WTC11 (cell line): ENCODE measurements around the gene EPN3.

Experiments
- CTCF ChIP-seq: fragments of 200-600 bp; IDR thresholded peaks from 2 replicates; pipeline ENCODE4 v1.8.0; 2022; ENCODE audit warnings: antibody characterized with exemption
- SMAD3 ChIP-seq: sonication (generic); formaldehyde crosslinking; IDR thresholded peaks from 2 replicates; pipeline ENCODE4 v1.8.0; 2022; ENCODE audit warnings: missing genetic modification reagents, mild to moderate bottlenecking, borderline replicate concordance
- ZNF232 ChIP-seq: sonication (generic); formaldehyde crosslinking; IDR thresholded peaks from 2 replicates; pipeline ENCODE4 v1.8.0; 2022; ENCODE audit warnings: mild to moderate bottlenecking, missing genetic modification reagents

- no peak for TF ChIP-seq CTCF
- TF ChIP-seq ZNF232 (CRISPR knock-in tag) = no peak
- TF ChIP-seq SMAD3 = no peak
Measured at GRCh38 chr17:50502301-50502990, 30.1 kb upstream of the EPN3 start.
